GM10847 (cell line): Measurements from ENCODE around the gene FMO1.

Source experiments
- POLR2A ChIP-seq: IDR thresholded peaks from 2 replicates; pipeline ENCODE4 v1.6.1; 2011; ENCODE audit not compliant: insufficient read length; ENCODE audit errors: extremely low read depth

FMO1 gene, protein sequence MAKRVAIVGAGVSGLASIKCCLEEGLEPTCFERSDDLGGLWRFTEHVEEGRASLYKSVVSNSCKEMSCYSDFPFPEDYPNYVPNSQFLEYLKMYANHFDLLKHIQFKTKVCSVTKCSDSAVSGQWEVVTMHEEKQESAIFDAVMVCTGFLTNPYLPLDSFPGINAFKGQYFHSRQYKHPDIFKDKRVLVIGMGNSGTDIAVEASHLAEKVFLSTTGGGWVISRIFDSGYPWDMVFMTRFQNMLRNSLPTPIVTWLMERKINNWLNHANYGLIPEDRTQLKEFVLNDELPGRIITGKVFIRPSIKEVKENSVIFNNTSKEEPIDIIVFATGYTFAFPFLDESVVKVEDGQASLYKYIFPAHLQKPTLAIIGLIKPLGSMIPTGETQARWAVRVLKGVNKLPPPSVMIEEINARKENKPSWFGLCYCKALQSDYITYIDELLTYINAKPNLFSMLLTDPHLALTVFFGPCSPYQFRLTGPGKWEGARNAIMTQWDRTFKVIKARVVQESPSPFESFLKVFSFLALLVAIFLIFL

GRCh38 chr1:171248302-171248701 is at the start of gene FMO1:
FMO1 (plus strand) TSS chr1:171248494; CDS start chr1:171258088, 9,594 bp downstream.
- no peak for TF ChIP-seq POLR2A

- no peak for TF ChIP-seq POLR2A
Observed at GRCh38 chr1:171204296-171204695, 44.0 kb upstream of the FMO1 start.

DNA sequence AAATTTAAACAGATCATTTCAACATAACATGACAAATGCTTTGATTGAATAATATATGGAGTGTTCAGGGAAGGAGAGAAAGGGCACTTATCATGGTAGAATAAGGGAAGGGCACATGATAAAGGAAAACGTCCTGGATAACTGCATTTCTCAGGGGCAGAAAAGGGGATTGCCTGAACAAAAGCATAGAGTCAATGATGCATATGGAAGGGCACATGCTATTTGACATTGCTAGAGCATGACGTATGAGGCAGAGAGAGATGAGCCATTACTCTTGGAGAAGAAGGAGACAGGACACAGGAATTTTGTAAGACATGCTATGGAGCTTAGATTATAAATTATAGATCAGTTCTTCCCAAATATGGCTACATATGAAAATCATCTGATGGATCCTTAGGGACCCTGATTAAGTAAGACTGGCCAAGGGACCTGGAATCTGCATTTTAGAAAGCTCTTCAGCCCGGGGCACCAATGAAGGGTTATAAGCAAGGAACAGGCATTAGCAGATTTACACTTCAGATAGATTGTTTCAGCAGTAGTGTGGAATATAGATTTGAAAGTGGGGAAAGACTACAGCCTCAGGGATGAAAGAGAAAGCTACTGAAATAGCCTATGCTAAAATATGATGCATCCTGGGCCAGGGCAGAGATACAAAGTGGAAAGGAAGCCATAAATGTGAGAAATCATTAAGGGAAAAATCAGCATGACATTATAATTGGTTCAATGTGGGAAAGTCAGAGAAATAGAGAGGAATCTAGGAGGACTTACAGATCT is 41.9 kb upstream of the FMO1 start:
- no peak for TF ChIP-seq POLR2A

- TF ChIP-seq POLR2A = no peak
Observed at GRCh38 chr1:171206978-171207355, 41.3 kb upstream of the FMO1 start.

- TF ChIP-seq POLR2A = no peak
Observed at GRCh38 chr1:171207377-171207776, 40.9 kb upstream of the FMO1 start.

DNA sequence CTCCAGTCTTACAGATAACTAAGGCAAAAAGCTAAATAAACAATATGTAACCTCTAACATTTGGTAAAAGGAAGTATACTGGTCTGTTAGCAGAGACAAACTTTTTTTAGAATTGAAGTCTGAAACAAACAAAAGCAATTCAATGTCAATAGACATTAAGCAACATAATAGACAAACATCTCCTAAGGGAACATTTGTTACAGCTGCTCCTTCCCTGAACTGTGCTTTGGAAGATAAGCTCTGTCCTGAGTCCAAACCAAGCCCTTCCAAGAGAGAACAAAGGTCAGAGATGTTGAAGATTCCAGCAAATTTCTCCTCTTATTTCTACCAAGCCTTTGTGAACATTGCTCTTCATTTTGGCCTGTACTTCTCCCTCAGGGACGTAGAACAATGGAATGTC is 37.9 kb upstream of the FMO1 start:
- no peak for TF ChIP-seq POLR2A

DNA sequence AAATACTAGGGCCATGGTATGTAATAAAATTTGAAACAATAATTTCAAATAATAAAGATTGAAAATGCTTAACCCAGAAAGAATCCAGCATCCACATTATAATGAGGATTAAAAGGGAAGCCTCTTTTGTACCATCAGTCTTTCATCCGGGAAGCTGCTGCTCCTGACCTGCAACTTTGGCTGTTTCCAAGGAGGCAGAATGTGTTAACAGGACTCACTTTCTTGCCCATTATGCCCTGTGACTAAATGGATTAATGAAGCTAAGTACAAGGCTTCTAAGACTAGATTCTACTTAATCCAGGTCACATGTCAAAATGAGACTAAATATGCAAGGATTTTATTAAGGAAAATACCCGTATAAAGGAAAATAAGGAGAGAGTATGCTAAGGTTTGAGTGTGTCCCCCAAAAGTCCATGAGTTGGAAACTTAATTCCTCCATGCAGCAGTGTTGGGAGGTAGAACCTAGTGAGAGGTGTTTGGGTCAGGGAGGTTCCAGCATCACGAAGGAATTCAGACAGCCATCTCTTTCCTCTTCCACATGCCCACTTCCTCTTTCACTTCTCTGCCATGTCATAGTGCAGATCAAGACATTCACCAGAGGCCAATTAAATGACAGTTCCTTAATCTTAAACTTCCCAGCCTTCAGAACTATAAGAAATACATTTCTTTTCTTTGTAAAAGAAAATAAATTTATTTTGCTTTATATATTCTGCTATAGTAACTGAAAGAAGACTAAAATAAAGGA is 35.5 kb upstream of the FMO1 start:
- TF ChIP-seq POLR2A = no peak

DNA sequence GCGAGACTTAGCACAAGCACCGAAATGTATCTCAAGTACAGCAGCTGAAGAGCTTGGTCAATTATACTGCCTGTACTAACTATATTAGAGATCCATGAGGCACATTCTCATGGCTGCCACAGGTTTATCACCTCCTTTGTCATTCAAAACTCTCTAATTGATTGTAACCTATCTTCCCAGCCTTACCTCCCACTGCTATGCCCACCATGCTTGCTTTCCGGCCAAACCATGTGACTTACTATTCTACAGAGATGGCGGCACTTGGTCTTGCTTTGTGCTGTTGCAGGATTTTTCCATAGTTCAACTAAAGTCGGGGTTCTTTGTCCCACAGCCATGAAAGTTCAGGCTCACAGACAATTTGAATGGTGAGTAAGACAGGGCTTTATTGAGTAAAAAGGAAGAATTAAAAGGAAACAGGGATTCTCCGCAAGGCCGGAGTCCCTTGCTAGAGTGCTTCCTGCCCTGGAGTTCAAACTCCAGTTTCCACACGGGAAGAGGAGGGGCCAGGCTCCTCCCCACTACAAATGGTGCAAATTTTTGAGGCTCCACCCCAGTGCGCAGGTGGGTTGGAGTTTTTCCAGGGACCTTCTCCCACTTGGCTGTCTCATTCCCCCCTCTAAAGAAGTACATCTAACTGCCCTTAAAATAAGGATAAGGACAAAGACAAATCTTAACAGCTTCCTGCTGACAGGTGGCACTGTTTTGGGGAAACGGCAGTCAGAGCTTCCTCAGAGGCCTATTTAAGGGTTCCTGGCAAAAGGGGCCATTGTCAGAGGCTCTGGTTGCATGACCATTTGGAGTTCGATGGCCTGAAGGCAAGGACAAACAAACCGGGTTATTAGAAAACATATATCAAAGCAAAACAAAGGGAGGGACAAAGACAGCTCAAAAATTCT is 34.5 kb upstream of the FMO1 start:
- TF ChIP-seq POLR2A = no peak

DNA sequence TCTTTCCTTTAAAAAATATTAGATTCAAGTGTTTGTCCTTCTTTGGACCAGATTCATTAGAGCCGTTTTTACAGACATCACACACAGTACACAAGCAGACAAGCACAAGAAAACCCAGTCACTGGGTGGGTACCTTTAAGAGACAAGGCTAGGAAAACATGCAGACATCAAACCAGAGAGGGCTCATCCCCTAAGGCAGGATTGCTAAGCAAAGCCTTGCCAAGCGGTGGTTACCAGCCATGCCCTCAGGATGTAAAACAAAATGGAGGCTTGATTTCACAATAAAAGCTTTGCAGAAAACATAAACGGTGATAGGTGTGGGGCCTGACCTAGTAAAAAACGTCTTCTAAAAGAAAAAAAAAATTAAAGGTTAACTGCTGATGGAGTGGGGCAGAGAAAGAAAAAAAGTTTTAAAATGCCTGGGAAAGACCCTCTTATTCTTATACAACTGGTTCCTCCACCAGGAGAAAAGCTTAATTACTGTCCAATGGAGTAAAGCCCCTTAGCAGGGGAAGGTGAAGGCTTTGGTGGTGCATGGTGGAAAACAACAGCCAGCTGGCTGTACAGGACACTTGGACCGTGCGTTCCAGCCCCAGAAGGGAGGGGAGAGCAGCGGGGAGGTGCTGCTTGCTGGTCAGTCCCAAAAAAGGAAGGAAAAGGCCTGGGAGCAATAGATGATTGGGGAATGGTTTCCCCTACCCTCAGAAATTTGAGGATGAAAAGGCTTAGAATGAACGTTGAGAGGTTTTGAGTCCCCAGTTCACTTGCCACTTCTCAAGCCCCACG is 30.4 kb upstream of the FMO1 start:
- TF ChIP-seq POLR2A = no peak

- no peak for TF ChIP-seq POLR2A
Observed at GRCh38 chr1:171218661-171219060, 29.6 kb upstream of the FMO1 start.

GRCh38 chr1:171219346-171220080 is 28.8 kb upstream of the FMO1 start:
- no peak for TF ChIP-seq POLR2A

GRCh38 chr1:171220081-171220420 is 28.2 kb upstream of the FMO1 start:
- TF ChIP-seq POLR2A = no peak

- TF ChIP-seq POLR2A = no peak
Observed at GRCh38 chr1:171220581-171221054, 27.7 kb upstream of the FMO1 start.
